Measurements from ENCODE around the gene HBQ1.
"Not testable (repeated sequence)": the region's sequence is repeated elsewhere in the genome, so short reads cannot be mapped to it uniquely, and the experiment has no call there.

Gene HBQ1

DNA sequence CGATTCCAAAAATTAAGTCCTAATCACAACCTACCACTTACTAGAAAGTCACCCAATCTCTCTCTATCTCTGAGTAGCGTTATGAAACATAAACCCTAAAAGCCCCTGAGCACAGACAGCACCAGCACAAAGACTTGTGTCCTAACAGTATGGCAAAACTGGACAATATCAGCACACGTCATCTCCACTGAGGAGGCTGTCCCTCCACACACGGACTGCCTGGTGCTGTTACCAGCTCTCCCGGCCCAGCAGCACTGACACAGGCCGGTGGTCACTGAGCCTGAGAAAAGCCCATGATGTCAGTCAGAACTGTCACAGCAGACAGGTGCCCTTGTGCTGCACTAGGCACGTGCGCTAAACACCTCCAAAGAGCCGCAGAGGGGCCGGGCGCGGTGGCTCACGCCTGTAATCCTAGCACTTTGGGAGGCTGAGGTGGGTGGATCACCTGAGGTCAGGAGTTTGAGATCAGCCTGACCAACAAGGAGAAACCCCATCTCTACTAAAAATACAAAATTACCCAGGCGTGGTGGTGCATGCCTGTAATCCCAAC lies 31.4 kb downstream of the HBQ1 start:
- DNase-seq: not testable (repeated sequence)

DNA sequence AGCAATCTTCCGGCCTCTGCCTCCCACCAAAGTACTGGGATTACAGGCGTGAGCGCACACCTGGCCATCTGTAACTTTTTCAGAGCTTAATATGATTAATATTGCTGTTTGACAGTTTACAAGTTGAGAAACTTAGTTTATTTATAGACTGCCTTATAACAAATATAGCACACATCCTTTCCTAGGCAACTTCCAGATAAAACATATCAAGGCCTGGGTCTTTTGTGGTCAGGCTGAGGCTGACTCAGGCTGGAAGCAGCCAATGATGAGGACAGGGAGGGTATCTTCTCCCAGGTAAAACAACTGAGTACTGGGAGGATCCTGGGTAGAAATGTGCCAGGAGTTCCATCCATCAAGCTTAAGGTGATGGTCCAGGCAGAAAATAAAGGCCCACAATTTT lies 32.7 kb downstream of the HBQ1 start:
- DNase-seq: no peak

DNA sequence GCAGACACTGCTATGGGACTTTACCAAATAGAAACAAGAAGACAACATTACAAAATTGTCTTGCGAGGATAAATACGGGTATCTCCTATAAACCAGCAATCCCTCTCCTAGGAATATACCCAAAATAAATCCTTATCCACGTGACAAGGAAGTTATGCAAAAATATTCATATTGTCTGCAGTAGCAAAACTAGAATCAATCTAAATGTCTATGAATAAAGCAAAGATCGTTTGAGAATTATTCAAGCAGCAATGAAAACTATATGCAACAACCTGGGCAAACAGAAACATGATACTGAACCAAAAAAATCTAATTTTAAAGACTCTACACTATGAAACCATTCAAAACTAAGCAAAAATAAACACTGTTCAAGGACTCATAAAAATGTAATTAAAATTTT lies 39.8 kb downstream of the HBQ1 start:
- DNase-seq: no peak

DNA sequence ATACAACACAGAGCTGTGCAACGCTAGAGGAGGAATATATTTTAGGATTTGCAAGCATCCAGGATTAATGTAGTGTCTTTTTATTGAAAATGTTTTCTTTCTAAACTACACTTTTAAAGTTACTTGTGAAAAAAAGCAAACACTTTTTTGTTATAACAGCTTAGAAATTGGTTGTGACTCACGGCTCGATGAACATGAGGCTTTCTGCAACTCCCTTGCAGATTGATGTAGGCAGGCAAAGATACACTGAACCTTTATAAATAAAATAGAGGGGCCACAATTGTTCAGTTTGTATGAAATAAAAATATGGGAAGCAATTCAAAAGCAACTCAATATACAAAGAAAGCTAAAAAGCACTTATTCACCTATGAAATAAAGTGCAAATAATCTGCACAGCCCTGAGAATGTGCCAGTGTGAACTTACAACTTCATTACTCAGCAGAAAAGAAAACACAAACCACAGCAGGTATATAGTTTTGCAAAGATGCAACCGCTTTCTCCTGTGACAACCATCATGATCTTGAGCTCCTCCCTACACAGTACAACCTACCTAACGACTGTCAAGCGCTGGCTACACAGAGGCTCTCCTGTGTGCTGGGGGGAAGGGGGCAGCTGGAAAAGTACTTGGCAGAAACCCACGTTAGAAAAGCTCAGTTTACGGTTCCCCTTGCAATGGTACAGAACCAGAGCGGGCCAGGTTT lies 48.0 kb downstream of the HBQ1 start:
- no peak for DNase-seq

DNA sequence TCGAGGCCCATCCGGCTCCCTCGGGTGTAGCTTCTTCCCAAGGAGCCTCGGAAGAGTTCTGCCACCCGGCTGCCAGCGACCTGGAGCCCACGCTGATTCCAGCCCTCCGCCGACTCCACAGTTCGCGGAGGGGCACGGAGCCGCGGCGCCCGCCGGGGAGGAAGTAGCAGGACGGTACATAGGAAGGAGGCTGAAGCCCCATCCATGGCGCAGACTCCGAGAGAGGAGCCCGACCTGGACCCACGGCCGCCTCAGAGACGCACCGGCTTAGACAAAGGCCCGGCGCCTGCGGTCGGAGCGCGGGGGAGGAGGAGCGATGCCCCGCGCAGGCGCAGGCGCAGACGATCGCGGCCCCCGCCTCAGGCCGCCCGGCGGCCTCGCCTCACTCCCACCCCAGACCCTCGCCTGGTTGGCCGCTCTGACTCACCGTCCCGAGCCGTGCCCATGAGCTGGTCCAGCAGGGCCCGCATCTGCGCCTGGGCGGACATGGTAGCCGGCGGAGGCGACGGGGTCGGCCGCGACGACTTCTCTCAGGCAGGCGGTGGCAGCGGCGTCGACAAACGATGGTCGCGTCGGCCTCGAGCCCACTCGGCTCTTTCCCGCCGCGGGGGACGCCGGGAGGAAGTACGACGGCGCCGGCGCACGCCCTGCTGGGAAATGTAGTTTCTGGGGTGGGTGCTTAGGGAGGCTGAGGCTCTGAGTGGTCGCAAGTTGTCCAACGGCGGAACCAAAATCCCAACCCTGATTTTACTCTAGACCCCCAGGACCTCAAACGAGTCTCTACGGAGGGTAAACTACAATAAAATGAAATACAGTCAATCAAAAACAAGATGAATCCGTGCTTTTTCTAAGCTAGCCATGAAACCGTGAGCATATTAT lies 48.8 kb downstream of the HBQ1 start, which contains the start of gene LUC7L:
TSS of gene LUC7L (minus strand) at position 598 of the 879 bp plus-strand sequence. CDS start at position 488, 110 bp downstream.
- DNase-seq: peak; percentile 92

DNA sequence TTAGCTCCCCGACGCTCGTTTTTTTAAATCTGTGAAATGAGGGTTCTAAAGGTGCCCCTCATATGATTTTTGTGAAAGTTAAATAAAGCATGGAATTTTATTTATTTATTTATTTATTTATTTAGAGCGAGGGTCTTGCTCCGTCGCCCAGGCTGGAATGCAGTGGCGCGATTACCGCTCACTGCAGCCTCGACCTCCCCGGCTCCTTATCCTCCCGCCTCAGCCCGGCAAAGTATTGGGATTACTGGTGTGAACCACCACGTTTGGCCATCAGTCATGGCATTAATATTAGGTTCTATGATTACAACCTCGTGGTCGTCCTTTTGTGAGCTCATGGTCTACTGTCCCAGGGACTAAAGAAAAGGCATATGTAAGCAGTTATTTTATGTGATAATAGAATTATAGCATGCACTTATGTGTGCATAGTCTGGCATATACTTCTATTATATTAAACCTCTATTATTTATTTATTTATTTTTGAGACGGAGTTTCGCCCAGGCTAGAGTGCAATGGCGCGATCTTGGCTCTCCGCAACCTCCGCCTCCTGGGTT lies 49.5 kb downstream of the HBQ1 start:
- DNase-seq: no peak

DNA sequence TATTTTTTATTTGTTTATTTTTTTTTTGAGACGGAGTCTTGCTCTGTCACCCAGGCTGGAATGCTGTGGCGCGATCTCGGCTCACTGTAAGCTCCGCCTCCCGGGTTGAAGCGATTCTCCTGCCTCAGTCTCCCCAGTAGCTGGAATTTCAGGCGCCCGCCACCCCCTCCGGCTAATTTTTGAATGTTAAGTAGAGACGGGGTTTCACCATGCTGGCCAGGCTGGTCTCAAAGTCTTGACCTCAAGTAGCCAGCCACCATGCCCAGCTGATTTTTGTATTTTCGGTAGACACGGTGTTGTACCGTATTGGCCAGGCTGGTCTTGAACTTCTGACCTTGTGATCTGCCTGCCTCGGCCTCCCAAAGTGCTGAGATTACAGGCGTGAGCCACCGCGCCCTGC lies 50.1 kb downstream of the HBQ1 start:
- DNase-seq: not testable (repeated sequence)

Measured in midbrain (tissue), 1 donor.